Stimulated activated CD8-positive, alpha-beta memory T cell treated with anti-CD3 and anti-CD28 coated beads, Interleukin-4, amount 100 ng/mL, for 1 hour (primary cell): ENCODE data around the gene CTSH.
"Not testable (repeated sequence)": the region's sequence is repeated elsewhere in the genome, so short reads cannot be mapped to it uniquely, and the experiment has no call there.

ENCODE experiments used
- DNase-seq, 2 donors: peaks; one replicate each; pipeline ENCODE4 v3.0.0-alpha.2; 2020; ENCODE audit warnings: low read depth in 2 of 2, low spot score in 1 of 2

Gene CTSH

GRCh38 chr15:78923480-78924360, 21.1 kb downstream of the CTSH start:
- no peak for DNase-seq

- DNase-seq: no peak
Observed at GRCh38 chr15:78923015-78923414, 21.8 kb downstream of the CTSH start.

- no peak for DNase-seq
Observed at GRCh38 chr15:78922527-78922926, 22.3 kb downstream of the CTSH start.

GRCh38 chr15:78921940-78922339, 22.9 kb downstream of the CTSH start:
- no peak for DNase-seq

GRCh38 chr15:78921517-78921916, 23.3 kb downstream of the CTSH start:
- no peak for DNase-seq

GRCh38 chr15:78917888-78918287, 27.0 kb downstream of the CTSH start:
- no peak for DNase-seq

GRCh38 chr15:78916088-78916487, 28.8 kb downstream of the CTSH start:
- DNase-seq: no peak

- DNase-seq: no peak
Observed at GRCh38 chr15:78915341-78916087, 29.3 kb downstream of the CTSH start.

GRCh38 chr15:78914027-78914764, 30.6 kb downstream of the CTSH start:
- no peak for DNase-seq

GRCh38 chr15:78913012-78913411, 31.8 kb downstream of the CTSH start:
- DNase-seq: no peak

- DNase-seq: no peak
Observed at GRCh38 chr15:78912316-78912715, 32.5 kb downstream of the CTSH start.

GRCh38 chr15:78910271-78910670, 34.6 kb downstream of the CTSH start:
- no peak for DNase-seq

GRCh38 chr15:78909791-78910228, 35.0 kb downstream of the CTSH start:
- no peak for DNase-seq

- no peak for DNase-seq
Observed at GRCh38 chr15:78909160-78909695, 35.6 kb downstream of the CTSH start.

GRCh38 chr15:78907577-78907976, 37.3 kb downstream of the CTSH start:
- no peak for DNase-seq

GRCh38 chr15:78906316-78906620, 38.6 kb downstream of the CTSH start:
- no peak for DNase-seq

- DNase-seq: no peak
Observed at GRCh38 chr15:78904599-78905358, 40.1 kb downstream of the CTSH start.

- DNase-seq: not testable (repeated sequence)
Observed at GRCh38 chr15:78902281-78903032, 42.4 kb downstream of the CTSH start.

- not testable (repeated sequence) for DNase-seq
Observed at GRCh38 chr15:78900819-78901533, 43.9 kb downstream of the CTSH start.
